ENCODE results near the gene KCNIP4.
A peak's percentile ranks its signal among the peaks of the same experiment; 100 is the strongest.

KCNIP4 gene

GRCh38 chr4:21554500-21554899, 394.1 kb downstream of the KCNIP4 start:
- DNase-seq: peak; percentile 46

GRCh38 chr4:21554066-21554465, 394.5 kb downstream of the KCNIP4 start:
- DNase-seq: peak; percentile 42

DNA sequence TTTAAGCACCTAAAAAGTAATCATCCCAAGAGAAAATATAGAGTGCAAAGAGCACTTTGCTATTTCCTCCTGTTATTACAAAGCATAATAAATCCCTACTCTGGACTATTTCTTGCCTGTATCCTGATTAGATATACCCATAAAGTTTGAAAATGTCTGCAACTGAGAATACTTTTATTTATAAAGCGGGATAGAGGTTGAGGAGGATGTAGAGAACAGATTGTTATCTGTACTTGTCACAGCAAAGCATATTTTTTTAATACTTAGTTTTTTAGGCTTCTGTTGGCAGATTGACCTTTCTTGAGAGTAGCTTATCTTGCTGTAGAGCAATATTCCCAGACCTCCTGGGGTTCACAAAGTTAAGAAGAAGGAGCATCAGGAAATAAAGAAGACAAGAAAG, 396.1 kb downstream of the KCNIP4 start:
- no peak for DNase-seq

- DNase-seq: no peak
Observed at GRCh38 chr4:21544955-21545354, 403.6 kb downstream of the KCNIP4 start.

DNA sequence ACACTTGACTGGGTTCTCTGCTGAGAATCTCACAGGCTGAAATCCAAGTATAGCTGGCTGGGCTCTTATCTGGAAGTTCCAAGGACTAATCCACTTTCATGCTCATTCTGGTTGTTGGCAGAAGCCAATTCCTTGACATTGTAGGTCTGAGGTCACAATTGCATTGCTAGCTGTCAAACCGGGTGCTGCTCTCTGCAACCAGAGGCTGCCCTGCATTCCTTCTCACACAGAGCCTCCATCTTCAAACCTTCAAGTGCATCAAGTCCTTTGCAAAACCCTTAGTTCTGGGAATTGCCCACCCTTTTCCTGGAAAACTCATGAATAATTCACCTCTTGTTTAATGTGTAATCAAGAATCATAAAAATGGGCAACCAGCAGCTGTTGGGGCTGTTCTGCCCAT, 404.2 kb downstream of the KCNIP4 start:
- no peak for DNase-seq

GRCh38 chr4:21543514-21543913, 405.1 kb downstream of the KCNIP4 start:
- DNase-seq: no peak

DNA sequence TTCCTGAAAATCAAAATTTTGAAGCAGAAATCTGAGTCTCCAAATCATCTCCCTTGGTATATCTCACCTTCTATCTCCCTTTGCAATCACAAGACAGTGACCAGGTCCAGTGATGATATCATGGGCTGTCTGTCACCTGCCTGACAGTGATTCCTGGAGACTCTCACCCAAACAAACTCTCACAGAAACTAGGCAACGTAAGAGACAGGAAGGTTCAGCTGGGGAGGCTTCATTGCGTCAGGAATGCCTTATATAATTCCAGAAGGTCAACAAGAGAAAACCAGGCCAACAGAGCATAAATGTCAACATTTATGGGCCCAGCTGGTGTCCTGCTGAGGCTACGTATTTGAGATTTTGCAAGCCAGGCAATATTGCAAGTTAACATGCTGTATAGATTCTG, 412.7 kb downstream of the KCNIP4 start:
- DNase-seq: no peak

DNA sequence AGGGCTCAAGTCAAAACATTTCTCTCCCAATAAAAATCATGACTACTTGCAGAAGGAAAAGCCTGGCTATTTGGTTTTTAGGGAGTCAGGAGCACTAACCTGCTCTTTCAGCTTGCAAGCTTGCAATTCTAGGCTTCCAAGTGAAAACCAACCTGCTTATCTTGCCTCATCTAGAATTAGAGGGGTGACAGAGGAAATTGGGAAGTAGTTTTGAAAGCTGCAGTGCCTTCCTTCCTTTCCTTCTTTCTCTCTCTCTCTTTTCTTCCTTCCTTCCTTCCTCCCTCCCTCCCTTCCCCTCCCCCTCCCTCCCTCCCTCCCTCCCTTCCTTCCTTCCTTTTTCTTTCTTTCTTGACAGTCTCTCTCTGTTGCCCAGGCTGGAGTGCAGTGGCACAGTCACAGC, 417.5 kb downstream of the KCNIP4 start:
- no peak for DNase-seq

DNA sequence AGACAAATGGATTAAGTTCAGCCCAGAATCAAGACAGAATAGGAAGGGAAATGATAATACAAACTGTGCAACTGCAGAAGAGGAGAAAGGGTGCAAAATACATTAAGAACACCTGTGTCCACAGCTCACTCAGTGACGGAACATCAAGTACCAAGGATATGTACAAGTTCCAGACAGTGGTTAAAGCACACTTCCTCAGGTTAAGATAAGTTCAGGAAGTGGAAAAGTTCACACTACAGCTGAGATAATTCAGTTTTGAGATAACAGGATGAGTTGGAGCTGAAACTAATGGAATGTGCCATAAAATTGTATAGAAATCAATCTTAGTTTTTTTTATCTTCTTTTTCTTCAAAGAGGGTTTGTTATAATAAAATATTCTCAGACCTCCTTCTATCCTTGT, 419.4 kb downstream of the KCNIP4 start:
- DNase-seq: no peak

DNA sequence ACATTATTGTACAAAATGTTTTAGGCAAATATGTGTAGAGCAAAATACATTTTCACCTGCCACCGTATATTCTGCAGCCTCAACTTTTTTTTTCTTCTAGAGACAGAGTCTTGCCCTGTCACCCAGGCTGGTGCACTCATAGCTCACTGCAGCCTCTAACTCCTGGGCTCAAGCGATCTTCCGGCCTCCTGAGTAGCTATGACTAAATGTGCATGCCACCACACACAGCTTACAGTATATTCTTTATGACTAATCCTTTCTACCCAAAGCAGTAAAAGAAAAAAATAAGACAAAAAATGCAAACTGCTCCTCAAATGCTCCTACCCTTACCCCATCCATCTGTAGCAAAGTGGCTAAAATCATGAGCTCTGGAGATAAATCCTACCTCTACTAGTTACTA, 426.3 kb downstream of the KCNIP4 start:
- no peak for DNase-seq

DNA sequence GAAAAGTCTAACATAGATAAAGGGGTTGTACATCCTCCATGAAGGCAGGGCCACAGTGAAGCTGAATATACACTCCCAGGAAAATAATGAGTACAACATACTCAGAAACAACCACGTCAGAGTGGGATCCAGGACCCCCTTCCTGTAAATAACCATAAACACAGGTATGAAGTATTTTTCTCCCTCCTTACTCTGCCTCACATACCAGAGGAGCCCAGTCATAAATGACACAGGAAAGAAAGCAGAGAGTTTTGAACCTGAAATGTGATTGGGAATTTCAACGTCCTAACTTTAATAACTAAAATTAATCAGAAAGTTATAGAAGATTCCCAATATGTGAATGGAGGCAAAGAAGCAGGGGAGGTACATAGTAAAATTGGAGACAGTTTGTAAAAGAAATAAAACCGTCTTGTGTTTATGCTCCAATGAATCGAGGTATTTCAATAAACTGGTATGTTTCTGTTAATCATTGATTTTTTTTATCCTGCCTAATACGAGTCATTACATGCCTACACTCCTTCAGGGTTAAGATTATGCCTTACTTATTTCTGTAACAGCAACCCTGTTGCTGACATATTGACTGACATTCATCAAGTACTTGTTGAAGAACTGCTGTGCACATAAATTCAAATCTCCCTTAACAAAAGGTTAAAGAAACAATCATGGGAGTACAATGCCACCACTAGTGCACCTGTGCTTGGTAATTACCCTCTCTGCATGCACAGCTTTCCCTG, 431.3 kb downstream of the KCNIP4 start:
- no peak for DNase-seq

- no peak for DNase-seq
Observed at GRCh38 chr4:21514022-21514694, 434.4 kb downstream of the KCNIP4 start.

GRCh38 chr4:21512353-21512752, 436.2 kb downstream of the KCNIP4 start:
- DNase-seq: peak; percentile 58

DNA sequence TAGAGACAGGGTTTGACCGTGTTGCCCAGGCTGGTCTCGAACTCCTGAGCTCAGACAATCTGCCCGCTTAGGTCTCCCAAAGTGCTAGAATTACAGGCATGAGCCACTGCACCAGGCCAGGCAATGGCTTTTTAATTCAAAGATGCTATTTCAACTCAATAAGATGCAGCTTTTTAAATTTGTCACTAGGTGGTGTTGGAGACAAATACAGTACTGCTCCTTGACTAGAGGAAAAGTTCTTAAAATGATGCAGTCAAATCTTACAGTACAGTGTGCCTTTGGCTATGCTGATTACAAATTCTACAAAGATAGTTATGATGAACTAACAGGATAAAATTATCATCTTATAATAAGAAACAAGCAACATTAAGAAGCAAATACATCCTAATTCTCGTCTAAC, 441.1 kb downstream of the KCNIP4 start:
- DNase-seq: no peak

DNA sequence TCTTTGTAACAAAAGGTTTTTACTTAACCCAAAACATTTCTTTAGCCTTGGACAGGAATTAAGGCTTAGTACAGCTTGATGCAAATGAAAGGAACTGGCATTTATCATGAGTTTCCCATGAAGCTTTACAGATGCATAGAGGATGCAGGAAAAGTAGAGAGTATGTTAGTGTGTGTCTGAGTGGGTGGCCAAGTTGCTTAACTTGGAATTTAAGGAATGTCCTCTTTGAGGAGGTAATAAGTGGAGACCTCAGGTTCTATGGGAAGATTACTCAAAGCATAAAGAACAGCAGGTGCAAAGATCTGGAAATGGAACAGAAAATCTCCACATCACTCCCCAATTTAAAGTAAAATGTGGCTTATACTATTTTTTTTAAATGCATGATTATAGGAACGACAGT, 457.9 kb downstream of the KCNIP4 start:
- no peak for DNase-seq

DNA sequence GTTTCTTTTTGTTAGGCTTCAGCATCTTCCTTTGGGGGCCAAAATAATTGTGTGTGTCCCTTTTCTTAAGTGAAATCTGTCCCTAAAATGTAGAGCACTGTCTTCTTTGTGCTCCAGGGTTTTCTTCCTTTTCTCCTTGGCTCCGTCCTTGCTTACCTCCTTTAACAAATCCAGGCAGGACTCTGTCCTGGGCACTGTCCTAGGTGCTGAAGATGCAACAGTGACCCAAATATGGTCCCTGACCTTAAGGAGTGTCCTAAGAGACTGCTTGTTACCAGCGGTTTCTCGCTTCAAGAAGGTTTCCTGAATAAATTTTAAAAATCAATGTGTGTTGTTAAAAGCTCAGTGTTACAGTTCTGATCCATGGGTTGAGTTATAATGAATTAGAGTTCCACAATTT, 471.8 kb downstream of the KCNIP4 start:
- no peak for DNase-seq

DNA sequence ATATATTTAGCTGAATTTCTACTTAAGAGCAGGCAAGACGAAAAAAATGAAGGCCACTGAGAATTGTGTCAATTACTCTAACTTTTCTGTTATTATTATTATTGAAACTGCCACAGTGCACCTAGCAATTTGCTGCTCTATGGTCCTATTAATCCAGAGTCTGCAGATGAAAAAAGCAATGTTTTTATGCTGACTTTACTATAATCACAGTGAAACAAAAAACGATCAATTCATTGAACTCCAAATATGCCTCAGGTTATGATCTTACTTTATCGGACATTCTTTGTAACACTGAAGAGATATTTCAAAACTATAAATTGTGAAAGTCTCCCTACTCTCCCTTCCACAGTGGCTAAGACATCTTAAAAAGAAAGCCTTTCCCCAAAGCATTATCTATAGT, 474.4 kb downstream of the KCNIP4 start:
- DNase-seq: no peak

DNA sequence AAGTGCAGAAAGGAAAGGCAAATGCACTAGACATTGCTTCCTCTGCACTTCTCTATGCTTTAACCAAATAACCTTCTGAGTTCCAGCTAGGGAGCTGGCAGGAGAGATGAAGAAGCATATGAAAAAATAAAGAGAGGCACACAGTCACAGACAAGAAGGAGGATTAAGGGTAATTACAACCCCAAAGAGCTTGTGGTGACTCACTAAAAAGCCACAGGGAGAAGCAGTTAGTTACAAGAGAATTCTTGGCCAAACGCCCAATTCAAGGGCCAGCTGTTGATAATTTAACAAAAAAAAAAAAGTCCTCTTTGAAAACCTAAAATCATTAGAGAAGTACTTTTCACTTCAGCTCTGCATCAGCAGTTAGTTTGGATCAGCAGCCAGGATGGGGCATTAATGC, 478.0 kb downstream of the KCNIP4 start:
- DNase-seq: no peak

- DNase-seq: peak; percentile 57
Observed at GRCh38 chr4:21469438-21470300, 478.9 kb downstream of the KCNIP4 start.

- no peak for DNase-seq
Observed at GRCh38 chr4:21467551-21467950, 481.0 kb downstream of the KCNIP4 start.

DNA sequence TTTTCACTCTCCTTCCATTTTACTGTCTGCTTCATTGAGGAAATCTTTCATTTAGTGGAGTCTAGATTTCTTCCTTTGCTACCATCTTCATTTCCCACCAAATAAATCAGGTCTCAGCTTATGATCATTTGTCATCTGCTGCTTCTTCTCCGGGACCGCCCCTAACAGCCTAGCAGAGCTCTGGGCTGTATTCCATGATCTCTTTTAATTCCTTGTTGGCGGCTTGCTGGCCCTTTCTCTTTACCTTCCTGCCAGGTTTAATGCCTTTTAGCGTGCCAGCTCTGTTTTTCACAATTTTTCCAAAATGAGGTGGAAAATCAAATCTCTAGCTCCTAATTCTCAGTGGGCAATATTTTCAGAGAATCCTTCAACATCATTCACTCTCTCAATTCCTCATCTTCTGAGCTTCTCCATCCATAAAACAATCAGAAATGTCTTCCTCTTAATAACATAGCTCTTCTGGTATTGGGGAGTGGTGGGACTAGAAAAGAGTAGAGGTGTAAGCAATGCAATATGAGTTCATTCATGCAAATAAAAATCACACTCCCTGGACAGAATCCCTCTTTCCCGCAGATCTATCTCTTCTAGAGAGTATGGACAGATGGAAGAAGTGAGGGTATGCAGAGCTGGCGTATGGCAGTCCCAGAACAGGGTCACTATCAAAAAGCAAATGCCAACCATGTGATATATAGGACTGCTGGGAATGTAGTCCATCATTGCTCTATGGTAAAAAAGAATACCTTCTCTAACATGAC, 491.3 kb downstream of the KCNIP4 start:
- DNase-seq: no peak

DNA sequence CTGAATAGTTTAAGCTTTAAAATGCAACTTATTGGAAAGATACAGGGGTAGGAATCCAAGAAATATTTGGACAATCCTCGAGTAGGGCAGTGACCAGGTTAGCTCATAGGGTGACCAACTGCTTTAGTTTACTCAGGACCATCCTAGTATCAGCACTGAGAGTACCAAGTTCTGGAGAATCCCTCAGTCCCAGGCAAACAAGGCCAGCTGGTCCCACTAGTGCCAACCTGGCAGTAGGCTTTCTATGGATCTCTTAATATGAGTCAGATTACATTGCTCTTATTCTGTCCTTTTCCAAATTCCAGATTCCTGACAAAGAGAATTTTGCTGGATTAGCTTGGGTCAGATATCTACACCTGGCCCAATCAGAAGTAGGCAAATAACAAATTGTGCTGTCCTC, 493.7 kb downstream of the KCNIP4 start:
- DNase-seq: no peak

DNA sequence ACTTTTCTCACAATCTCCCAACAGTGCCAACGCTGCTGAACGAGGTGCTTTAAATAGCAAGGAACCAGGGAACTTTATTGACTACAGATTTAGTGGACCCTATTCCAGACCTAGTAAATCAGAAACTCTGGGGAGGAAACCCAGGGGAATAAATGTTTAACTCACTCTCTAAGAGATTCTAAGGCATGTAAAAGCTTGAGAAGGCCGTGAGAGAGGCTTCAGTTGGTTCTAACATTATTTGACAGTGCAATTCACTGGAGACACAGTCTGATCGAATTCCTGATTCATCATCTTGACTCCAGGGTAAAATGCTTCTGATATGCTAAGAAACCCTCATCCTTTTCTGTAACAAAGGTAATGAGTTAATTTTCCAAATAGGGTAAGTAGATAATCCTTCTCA, 494.4 kb downstream of the KCNIP4 start:
- no peak for DNase-seq
